HL-60 (cell line): ENCODE data around the gene TBX3.

Source experiments
- GABPA ChIP-seq: IDR thresholded peaks from 2 replicates; pipeline ENCODE4 v1.6.1; 2012; ENCODE audit warnings: low read depth
- POLR2AphosphoS5 ChIP-seq: IDR thresholded peaks from 2 replicates; pipeline ENCODE4 v1.6.1; 2012; ENCODE audit warnings: low read depth
- TF ChIP-seq, protein P1 (sequence below): IDR thresholded peaks from one replicate; pipeline ENCODE4 v1.5.1; 2011; ENCODE audit warnings: low read length, control low read depth, inconsistent platforms; ENCODE audit not compliant: insufficient read depth
- TF ChIP-seq, protein P2 (sequence below): IDR thresholded peaks from 2 replicates; pipeline ENCODE4 v1.6.1; 2012; ENCODE audit warnings: low read depth; ENCODE audit not compliant: insufficient replicate concordance

DNA sequence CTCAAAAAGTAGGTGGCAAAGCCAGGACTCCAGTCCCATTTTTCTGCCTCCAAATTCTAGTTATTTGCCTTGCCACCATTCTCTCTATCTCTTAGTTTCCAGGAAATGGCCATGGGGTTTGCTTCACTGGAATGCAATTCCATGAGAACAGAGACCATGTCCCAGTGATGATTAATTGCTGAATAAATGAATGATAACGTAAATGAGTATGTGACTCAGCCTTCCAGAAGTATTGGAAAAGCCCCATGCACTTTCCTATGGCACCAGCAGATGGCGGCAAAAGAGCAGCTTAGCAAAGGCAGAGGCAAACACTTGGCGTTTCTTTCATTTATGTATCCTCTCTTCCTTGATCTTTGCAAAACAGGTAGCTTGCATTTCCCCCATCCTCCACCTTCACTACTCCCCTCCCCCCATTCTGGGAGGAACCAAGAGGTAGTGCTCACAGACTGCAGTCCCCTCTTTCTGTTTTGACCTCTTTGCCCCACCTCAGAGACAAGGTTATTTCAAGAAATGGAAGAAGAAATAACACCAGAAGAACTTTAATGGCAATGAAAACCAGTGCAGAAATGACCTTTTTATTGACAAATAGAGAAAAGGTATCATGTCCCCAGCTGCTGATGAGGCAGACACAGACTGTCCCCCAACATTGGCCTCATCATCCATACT lies 21.3 kb downstream of the TBX3 start:
- TF ChIP-seq, protein P1, sequence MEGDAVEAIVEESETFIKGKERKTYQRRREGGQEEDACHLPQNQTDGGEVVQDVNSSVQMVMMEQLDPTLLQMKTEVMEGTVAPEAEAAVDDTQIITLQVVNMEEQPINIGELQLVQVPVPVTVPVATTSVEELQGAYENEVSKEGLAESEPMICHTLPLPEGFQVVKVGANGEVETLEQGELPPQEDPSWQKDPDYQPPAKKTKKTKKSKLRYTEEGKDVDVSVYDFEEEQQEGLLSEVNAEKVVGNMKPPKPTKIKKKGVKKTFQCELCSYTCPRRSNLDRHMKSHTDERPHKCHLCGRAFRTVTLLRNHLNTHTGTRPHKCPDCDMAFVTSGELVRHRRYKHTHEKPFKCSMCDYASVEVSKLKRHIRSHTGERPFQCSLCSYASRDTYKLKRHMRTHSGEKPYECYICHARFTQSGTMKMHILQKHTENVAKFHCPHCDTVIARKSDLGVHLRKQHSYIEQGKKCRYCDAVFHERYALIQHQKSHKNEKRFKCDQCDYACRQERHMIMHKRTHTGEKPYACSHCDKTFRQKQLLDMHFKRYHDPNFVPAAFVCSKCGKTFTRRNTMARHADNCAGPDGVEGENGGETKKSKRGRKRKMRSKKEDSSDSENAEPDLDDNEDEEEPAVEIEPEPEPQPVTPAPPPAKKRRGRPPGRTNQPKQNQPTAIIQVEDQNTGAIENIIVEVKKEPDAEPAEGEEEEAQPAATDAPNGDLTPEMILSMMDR: peak; percentile 90
- TF ChIP-seq POLR2AphosphoS5 (no peak), GABPA (no peak)
- TF ChIP-seq, protein P2, sequence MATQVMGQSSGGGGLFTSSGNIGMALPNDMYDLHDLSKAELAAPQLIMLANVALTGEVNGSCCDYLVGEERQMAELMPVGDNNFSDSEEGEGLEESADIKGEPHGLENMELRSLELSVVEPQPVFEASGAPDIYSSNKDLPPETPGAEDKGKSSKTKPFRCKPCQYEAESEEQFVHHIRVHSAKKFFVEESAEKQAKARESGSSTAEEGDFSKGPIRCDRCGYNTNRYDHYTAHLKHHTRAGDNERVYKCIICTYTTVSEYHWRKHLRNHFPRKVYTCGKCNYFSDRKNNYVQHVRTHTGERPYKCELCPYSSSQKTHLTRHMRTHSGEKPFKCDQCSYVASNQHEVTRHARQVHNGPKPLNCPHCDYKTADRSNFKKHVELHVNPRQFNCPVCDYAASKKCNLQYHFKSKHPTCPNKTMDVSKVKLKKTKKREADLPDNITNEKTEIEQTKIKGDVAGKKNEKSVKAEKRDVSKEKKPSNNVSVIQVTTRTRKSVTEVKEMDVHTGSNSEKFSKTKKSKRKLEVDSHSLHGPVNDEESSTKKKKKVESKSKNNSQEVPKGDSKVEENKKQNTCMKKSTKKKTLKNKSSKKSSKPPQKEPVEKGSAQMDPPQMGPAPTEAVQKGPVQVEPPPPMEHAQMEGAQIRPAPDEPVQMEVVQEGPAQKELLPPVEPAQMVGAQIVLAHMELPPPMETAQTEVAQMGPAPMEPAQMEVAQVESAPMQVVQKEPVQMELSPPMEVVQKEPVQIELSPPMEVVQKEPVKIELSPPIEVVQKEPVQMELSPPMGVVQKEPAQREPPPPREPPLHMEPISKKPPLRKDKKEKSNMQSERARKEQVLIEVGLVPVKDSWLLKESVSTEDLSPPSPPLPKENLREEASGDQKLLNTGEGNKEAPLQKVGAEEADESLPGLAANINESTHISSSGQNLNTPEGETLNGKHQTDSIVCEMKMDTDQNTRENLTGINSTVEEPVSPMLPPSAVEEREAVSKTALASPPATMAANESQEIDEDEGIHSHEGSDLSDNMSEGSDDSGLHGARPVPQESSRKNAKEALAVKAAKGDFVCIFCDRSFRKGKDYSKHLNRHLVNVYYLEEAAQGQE: no peak
